Activated T-cell treated with anti-CD3 and anti-CD28 coated beads, Interleukin-2, amount 50 U/mL, for 72 hours (primary cell): ENCODE measurements around the gene PLCL1. TPM values are rescaled to one million over a fixed set of nuclear protein-coding genes. Genes with fewer than 3 reads are reported as not detected.
A peak's percentile ranks its signal among the peaks of the same experiment; 100 is the strongest.

ENCODE experiments used
- ATAC-seq, 2 donors: fragments of 150-1000 bp; cut with Tn5 transposase; replicated peaks in 1 of 2; 2 replicates each; pipeline ENCODE4 v1.10.0; 2021; ENCODE audit warnings: moderate library complexity in 2 of 2, mild to moderate bottlenecking in 1 of 2
- DNase-seq, 2 donors: peaks; one replicate each; pipeline ENCODE4 v3.0.0; 2021 to 2022; ENCODE audit warnings: mixed read lengths in 1 of 2
- H3K27ac Mint-ChIP-seq: one replicate; pipeline ENCODE4 v1.8.0; 2022; ENCODE audit warnings: mild to moderate bottlenecking, moderate library complexity, mixed read lengths
- H3K27me3 Mint-ChIP-seq: one replicate; pipeline ENCODE4 v1.8.0; 2022; ENCODE audit warnings: low read depth, mixed read lengths
- H3K36me3 Mint-ChIP-seq, 2 donors: one replicate each; pipeline ENCODE4 v1.8.0; 2022; ENCODE audit warnings: mixed read lengths in 2 of 2, mild to moderate bottlenecking in 1 of 2; ENCODE audit not compliant: insufficient read depth in 2 of 2
- H3K4me1 Mint-ChIP-seq: one replicate; pipeline ENCODE4 v1.8.0; 2022; ENCODE audit warnings: low read depth, mixed read lengths
- H3K4me3 Mint-ChIP-seq, 2 donors: one replicate each; pipeline ENCODE4 v1.8.0; 2022; ENCODE audit warnings: mild to moderate bottlenecking in 2 of 2, mixed read lengths in 2 of 2, moderate library complexity in 2 of 2
- H3K9me3 Mint-ChIP-seq, 2 donors: one replicate each; pipeline ENCODE4 v1.8.0; 2022; ENCODE audit warnings: mixed read lengths in 2 of 2
- total RNA-seq, 2 donors: library from RNA; stranded (reverse); gene quantifications; one replicate each; pipeline ENCODE4 v1.2.3, GENCODE V29; 2022

Gene PLCL1
- total RNA-seq, 2 donors from 2014 or later: 2.8 to 3.6 TPM

DNA sequence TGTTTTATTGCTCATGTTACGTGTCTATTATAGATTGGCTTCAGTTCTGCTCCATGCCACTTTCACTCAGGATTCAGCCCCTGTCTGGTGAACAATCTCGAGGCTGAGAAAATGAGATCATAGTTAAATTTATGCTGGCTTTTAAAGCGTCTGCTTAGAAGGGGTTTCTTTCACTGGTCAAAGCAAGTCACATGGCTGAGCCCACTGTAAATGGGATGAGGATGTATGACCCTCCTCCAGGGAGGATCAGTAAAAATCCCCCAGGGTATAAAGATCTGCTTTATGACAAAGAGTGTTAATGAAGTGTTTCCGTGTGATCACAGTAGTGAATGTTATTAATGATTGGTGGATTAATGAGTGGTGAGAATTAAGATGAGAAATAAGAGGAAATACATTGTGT is 6.2 kb upstream of the PLCL1 start:
- no peak for ATAC-seq
- Mint-ChIP-seq H3K36me3 (peaks cover 0 to 2% of the 10 kb centered on the region in 2 donors), H3K27me3 (peaks cover 20% of the 10 kb centered on the region), H3K27ac (no peak overlapping the region), H3K9me3 (peaks cover 0 to 2% of the 10 kb centered on the region in 2 donors), H3K4me3 (no peak overlapping the region), H3K4me1 (peaks cover 22% of the 10 kb centered on the region)
- DNase-seq: no peak

DNA sequence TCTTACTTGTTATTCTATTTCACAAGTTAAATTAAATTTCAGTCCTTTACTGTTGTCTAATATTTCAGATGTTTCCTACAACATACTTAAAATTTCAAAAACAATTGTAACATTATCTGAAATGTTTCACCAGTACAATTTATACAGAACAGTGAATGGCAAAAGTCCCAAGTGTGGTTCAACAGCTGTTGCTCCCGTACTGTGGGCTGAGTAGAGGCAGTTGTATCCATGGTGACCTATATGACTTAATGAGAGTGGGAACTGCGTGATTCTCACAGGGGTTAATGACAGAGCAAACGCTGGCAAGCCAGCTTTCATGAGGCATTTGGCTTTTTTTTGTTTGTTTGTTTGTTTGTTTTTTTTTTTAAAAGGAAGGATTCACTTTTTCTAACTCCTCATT is 5.3 kb upstream of the PLCL1 start:
- Mint-ChIP-seq H3K4me1 (peaks cover 26% of the 10 kb centered on the region), H3K27ac (no peak overlapping the region), H3K36me3 (peaks cover 0 to 2% of the 10 kb centered on the region in 2 donors), H3K4me3 (no peak overlapping the region), H3K9me3 (peaks cover 0 to 2% of the 10 kb centered on the region in 2 donors), H3K27me3 (peaks cover 14% of the 10 kb centered on the region)
- ATAC-seq: no peak
- DNase-seq: no peak

- H3K9me3 Mint-ChIP-seq: peaks cover 0 to 2% of the 10 kb centered on the region in 2 donors
- no peak overlapping the region for H3K27ac Mint-ChIP-seq
- H3K4me3 Mint-ChIP-seq: no peak overlapping the region
- H3K4me1 Mint-ChIP-seq: peaks cover 21% of the 10 kb centered on the region
- ATAC-seq (no peak), DNase-seq (no peak)
- H3K36me3 Mint-ChIP-seq: peaks cover 0 to 2% of the 10 kb centered on the region in 2 donors
- H3K27me3 Mint-ChIP-seq: peaks cover 14% of the 10 kb centered on the region
Observed at GRCh38 chr2:197800091-197800490, 4.3 kb upstream of the PLCL1 start.

DNA sequence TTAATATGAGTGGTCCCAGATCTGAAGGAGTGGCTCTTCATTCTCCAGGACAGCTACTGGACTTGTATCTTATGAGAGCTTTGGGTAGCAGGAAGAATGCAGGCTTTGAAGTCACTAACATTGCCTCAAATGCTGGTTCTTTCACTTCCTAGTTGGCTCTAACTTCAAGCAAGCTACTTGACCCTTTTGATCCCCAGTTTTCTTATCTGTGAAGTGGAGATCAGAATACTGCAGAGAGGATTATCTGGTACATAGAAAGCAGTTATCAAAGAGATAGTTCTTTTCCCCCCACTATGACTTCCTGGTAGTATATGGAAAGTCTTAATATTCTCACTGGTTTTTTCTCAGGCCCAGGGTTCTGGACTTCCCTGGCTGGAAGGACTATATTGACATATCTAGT is 3.4 kb upstream of the PLCL1 start:
- peaks cover 22% of the 10 kb centered on the region for H3K27me3 Mint-ChIP-seq
- no peak overlapping the region for H3K27ac Mint-ChIP-seq
- no peak for ATAC-seq
- H3K36me3 Mint-ChIP-seq: peaks cover 0 to 4% of the 10 kb centered on the region in 2 donors
- H3K4me3 Mint-ChIP-seq: no peak overlapping the region
- H3K4me1 Mint-ChIP-seq: peaks cover 20% of the 10 kb centered on the region
- no peak for DNase-seq
- H3K9me3 Mint-ChIP-seq: no peaks in the 10 kb centered on the region

DNA sequence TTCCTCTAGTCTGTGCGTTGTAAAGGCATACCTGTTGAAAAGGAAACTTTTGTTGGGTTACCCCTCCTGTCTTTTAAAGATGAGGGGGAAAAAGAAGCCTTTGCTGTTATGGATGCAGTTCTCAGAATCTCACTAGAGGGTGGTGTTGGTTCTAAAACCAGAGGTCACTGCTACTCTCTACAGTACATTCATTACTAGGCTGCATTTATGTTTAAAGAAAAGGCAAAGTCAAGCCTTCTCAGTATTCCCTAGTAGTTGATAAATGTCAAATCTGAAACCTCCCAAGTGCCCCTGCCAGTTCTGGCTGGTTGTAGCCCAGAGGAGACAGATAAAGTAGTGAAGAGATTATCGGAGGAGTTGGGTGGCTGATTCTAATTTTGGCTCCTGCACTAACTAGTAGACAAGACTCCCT is 1.4 kb upstream of the PLCL1 start:
- Mint-ChIP-seq H3K27ac (peak overlapping the region; percentile 60), H3K4me3 (peak overlapping the region; percentile 19 to 82), H3K27me3 (peaks cover 21% of the 10 kb centered on the region), H3K4me1 (peaks cover 38% of the 10 kb centered on the region), H3K9me3 (no peaks in the 10 kb centered on the region), H3K36me3 (peaks cover 0 to 2% of the 10 kb centered on the region in 2 donors)
- ATAC-seq: peak; percentile 17 to 28
- peak; percentile 34 to 37 for DNase-seq

- Mint-ChIP-seq H3K4me3 (peak overlapping the region; percentile 88 to 91), H3K9me3 (no peaks in the 10 kb centered on the region), H3K27ac (peak overlapping the region; percentile 63), H3K36me3 (peaks cover 0 to 2% of the 10 kb centered on the region in 2 donors), H3K4me1 (peaks cover 58% of the 10 kb centered on the region), H3K27me3 (peaks cover 21% of the 10 kb centered on the region)
- DNase-seq (peak; percentile 53 to 58), ATAC-seq (peak; percentile 43 to 45)
Observed at GRCh38 chr2:197804758-197805714, 643 bp downstream of the PLCL1 start.

GRCh38 chr2:197805715-197806633 is 1.6 kb downstream of the PLCL1 start:
- ATAC-seq (no peak), DNase-seq (no peak)
- Mint-ChIP-seq H3K4me1 (peaks cover 60% of the 10 kb centered on the region), H3K27me3 (peaks cover 20% of the 10 kb centered on the region), H3K9me3 (no peaks in the 10 kb centered on the region), H3K36me3 (peaks cover 0 to 2% of the 10 kb centered on the region in 2 donors), H3K4me3 (peak overlapping the region; percentile 76 to 88), H3K27ac (peak overlapping the region; percentile 63)

- Mint-ChIP-seq H3K4me1 (peaks cover 53% of the 10 kb centered on the region), H3K9me3 (no peaks in the 10 kb centered on the region), H3K27ac (peak overlapping the region; percentile 4), H3K27me3 (peaks cover 13% of the 10 kb centered on the region), H3K36me3 (peaks cover 0 to 2% of the 10 kb centered on the region in 2 donors), H3K4me3 (peak overlapping the region; percentile 23 to 71)
- DNase-seq (no peak), ATAC-seq (no peak)
Observed at GRCh38 chr2:197809064-197809463, 4.7 kb downstream of the PLCL1 start.

GRCh38 chr2:197810016-197810415 is 5.6 kb downstream of the PLCL1 start:
- no peak for DNase-seq
- no peak for ATAC-seq
- peaks cover 59% of the 10 kb centered on the region for H3K4me1 Mint-ChIP-seq
- H3K36me3 Mint-ChIP-seq: peaks cover 0 to 2% of the 10 kb centered on the region in 2 donors
- peaks cover 13% of the 10 kb centered on the region for H3K27me3 Mint-ChIP-seq
- no peak overlapping the region for H3K4me3 Mint-ChIP-seq
- H3K27ac Mint-ChIP-seq: no peak overlapping the region
- H3K9me3 Mint-ChIP-seq: no peaks in the 10 kb centered on the region

- H3K4me3 Mint-ChIP-seq: no peak overlapping the region
- ATAC-seq: no peak
Observed at GRCh38 chr2:197810491-197810890, 6.1 kb downstream of the PLCL1 start.

DNA sequence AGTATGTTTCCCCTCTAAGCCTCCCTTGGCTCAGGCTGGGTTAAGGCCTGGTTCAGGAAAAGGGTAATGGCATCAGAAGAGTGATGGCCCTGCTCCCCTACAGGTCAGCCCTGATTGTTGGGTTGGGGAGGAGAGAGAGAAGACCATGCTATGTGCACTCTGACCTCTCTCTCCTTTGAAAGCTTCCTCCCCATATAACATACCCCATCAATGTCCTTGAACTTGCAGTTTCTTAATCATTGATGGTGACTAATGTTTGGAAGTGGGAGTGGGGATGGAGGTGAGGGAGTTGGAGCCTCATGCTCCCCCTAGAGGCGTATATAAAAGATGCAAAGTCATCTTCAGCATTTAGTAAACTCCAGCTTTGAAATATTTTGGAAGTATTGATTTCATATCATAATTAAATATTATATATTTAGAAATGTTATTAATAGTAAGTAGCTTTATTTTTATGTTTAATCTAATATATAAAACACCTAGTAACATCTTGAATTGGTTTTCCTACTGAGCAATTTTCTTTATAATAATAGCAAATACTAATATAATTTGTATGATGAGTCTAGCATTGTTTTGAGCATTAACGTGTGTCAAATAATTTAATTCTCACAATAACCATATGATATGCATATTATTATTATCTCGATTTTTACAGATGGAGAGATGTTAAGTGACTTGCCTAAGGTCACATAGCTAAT is 8.8 kb downstream of the PLCL1 start:
- Mint-ChIP-seq H3K36me3 (peaks cover 1% of the 10 kb centered on the region in 2 donors), H3K4me1 (peaks cover 36% of the 10 kb centered on the region), H3K9me3 (no peaks in the 10 kb centered on the region), H3K27ac (no peak overlapping the region), H3K27me3 (no peaks in the 10 kb centered on the region), H3K4me3 (no peak overlapping the region)
- DNase-seq (peak; percentile 9 to 14), ATAC-seq (peak; percentile 59 to 70)

More at GRCh38 chr2:197810491-197810890, 6.1 kb downstream of the PLCL1 start:
- Mint-ChIP-seq H3K27me3 (peaks cover 11% of the 10 kb centered on the region), H3K36me3 (peaks cover under 1 to 1% of the 10 kb centered on the region in 2 donors), H3K27ac (no peak overlapping the region), H3K9me3 (no peaks in the 10 kb centered on the region), H3K4me1 (peaks cover 59% of the 10 kb centered on the region)
- DNase-seq: no peak

DNA sequence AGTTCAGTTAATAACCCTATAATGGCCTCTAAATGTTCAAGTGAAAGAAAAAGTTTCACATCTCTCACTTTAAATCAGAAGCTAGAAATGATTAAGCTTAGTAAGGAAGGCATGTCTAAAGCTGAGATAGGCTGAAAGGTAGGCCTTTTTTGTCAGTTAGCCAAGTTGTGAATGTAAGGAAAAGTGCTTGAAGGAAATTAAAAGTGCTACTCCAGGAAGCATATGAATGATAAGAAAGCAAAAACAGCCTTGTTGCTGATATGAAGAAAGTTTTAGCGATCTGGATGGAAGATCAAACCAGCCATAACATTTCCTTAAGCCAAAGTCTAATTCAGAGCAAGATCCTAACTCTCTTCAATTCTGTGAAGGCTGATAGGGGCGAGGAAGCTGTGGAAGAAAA is 10.1 kb downstream of the PLCL1 start:
- H3K27me3 Mint-ChIP-seq: no peaks in the 10 kb centered on the region
- peaks cover 33% of the 10 kb centered on the region for H3K4me1 Mint-ChIP-seq
- ATAC-seq: no peak
- peaks cover 1% of the 10 kb centered on the region in 2 donors for H3K36me3 Mint-ChIP-seq
- no peak for DNase-seq
- peak overlapping the region; percentile 57 to 76 for H3K4me3 Mint-ChIP-seq
- H3K27ac Mint-ChIP-seq: peak overlapping the region; percentile 88
- no peaks in the 10 kb centered on the region for H3K9me3 Mint-ChIP-seq
